Measurements from ENCODE around the gene CEP112.

CEP112 gene

DNA sequence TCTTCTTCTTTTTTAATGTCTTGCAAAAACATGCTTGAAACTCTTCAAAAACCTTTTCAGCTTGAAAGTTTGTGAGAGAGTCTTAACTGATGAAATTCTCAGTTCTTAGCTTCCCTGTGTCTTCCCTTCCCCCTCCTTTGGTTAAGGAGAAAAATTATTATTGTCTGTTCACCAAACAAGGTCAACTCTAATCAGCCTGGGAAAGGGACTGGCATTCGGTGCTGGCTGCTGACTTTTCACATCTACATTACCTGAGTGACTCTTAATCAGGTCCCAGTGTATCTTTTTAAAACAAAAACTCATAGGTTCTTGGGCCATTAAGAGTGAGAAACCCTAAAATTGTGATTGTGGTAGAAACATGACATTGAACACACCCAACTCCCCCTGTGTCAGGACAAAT, 591.4 kb downstream of the CEP112 start:
- ChIA-PET CTCF (interaction anchor here (1.0 kb wide), 1 partner anchor 43 kb away, joined by 4 read pairs; no protein-coding TSS in a partner anchor), POLR2A (no interaction called here)
- H3K4me3 ChIP-seq (ENCODE audit: low read depth, low read length): no peak overlapping the region
- DNase-seq (ENCODE audit: low read depth, low spot score): no peak
- TF ChIP-seq, protein P1, sequence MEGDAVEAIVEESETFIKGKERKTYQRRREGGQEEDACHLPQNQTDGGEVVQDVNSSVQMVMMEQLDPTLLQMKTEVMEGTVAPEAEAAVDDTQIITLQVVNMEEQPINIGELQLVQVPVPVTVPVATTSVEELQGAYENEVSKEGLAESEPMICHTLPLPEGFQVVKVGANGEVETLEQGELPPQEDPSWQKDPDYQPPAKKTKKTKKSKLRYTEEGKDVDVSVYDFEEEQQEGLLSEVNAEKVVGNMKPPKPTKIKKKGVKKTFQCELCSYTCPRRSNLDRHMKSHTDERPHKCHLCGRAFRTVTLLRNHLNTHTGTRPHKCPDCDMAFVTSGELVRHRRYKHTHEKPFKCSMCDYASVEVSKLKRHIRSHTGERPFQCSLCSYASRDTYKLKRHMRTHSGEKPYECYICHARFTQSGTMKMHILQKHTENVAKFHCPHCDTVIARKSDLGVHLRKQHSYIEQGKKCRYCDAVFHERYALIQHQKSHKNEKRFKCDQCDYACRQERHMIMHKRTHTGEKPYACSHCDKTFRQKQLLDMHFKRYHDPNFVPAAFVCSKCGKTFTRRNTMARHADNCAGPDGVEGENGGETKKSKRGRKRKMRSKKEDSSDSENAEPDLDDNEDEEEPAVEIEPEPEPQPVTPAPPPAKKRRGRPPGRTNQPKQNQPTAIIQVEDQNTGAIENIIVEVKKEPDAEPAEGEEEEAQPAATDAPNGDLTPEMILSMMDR (IDR thresholded peaks at IDR 0.05; ENCODE audit: insufficient read depth, low read length, missing control alignments): no peak

DNA sequence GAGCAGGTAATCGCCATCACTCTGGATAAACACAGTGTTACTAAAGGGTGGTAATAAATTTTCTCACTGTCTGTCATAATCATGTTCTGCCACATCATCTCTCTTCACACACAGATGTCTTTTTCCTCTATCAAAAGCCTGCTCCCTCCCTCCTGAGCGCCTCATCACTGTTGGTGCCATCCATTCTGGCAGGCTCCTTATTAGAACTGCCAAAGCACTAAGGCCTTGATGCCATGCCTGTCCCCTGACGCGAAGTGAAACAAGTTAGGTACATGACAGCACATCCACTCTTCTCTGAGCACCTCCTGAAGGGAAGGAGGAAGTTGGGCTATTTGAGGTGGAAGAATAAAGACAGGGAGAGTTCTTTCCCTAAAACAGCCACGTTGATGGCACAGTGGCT, 592.3 kb downstream of the CEP112 start:
- TF ChIP-seq, protein P1 (IDR thresholded peaks at IDR 0.05; ENCODE audit: insufficient read depth, low read length, missing control alignments): no peak
- ChIA-PET POLR2A (no interaction called here), CTCF (no interaction called here)
- H3K4me3 ChIP-seq (ENCODE audit: low read depth, low read length): no peak overlapping the region
- DNase-seq (ENCODE audit: low read depth, low spot score): no peak

DNA sequence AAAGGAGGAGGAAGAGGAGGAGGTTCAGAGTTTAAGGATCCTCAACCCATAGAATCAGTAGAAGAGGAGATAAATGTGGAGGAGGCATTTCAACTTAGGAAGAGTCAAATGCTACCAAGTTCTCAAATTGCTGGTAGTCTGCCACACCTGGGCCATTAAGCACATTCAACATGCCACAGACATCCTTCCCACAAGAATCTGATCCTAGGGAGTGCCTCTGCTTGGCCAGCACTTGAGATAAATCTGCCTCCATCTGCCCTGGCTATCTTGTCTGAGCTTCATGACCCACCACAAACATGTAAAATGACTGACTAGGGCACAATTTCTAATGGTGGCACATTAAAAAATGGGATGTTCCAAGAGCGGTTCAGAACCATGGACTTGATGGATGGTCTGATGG, 593.2 kb downstream of the CEP112 start:
- CTCF ChIA-PET: no interaction called here
- POLR2A ChIA-PET: no interaction called here
- H3K4me3 ChIP-seq (ENCODE audit: low read depth, low read length): no peak overlapping the region
- no peak for DNase-seq (ENCODE audit: low read depth, low spot score)
- TF ChIP-seq, protein P1 (IDR thresholded peaks at IDR 0.05; ENCODE audit: insufficient read depth, low read length, missing control alignments): no peak

DNA sequence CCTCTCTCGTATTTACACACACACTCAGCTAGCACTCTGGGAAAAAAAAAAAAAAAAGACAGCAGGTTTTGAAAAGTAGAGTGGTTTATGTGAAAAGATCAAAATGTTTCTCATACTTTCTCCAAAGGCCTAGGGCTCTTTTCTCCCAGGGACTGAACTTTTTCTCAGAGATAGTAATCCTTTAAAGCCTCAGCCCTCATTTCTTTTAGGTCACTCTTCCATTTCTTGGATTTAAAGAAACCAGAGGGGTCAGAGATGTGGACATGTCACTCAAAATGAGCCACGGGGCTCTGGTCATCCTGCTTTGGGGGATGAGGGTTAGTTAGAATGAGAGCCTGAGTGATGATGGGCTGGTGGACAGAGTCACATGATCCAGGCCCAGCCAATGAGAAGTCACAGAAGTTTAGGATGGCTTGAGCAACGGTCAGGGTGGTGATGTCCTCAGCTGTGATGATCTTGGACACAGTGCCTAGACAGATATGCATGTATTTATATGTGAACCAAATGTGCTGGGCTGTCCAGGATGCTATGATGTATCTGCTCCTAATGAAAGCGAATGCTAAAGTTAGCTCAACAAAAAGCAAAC, 596.8 kb downstream of the CEP112 start:
- CTCF ChIA-PET: interaction anchor here (1.0 kb wide), 1 partner anchor 10 kb away, joined by 3 read pairs; no protein-coding TSS in a partner anchor
- TF ChIP-seq, protein P1 (IDR thresholded peaks at IDR 0.05; ENCODE audit: insufficient read depth, low read length, missing control alignments): no peak
- no peak for DNase-seq (ENCODE audit: low read depth, low spot score)
- H3K4me3 ChIP-seq (ENCODE audit: low read depth, low read length): no peak overlapping the region
- POLR2A ChIA-PET: no interaction called here

DNA sequence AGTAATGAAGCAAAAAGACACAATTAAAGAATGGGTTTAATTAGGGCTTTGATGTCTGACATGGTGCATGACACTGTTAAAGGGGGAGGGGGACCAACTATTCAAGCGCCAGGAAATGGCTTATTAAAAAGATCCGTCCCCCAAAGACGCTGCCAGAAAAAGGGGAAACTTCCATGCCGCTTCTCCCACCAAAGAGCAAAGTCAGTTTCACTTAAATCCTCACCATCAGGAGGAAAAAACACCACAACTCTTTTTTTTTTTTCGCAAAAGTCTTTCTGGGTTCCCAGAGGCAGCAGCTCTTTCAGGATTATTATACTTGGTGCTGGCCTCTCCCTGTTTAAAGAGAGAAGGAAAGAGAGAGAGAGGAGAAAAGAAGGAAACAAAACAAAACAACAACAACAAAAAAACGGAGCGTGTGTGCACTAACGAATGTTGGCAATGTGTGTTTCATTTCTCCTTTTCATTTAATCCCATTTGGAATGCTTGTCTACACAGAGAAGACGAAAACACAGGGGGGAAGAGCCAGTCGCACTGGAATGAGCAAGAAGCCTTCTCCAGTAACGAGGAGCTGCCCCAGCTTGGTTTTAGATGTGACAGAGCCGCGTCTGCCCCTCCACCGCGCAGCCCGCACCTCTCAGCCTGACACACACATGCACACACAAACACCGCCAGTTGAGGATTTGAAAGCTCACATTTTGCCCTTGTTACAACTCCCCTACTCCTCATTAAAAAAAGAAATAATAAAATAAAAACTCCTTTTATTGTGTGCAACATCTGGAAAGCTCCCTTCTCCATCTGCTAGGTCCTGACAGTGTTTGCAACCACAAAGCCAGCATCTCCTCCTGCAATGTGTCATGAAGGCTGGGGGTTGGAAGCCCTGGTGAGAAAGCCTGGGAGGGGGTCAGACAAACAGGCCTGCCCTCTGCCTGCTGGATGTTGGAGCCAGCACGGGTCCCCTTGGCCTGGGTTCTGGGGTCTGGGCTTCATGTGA, 597.8 kb downstream of the CEP112 start:
- POLR2A ChIA-PET: no interaction called here
- TF ChIP-seq, protein P1 (IDR thresholded peaks at IDR 0.05; ENCODE audit: insufficient read depth, low read length, missing control alignments): no peak
- DNase-seq (ENCODE audit: low read depth, low spot score): no peak
- H3K4me3 ChIP-seq (ENCODE audit: low read depth, low read length): peak overlapping the region; percentile 43
- CTCF ChIA-PET: interaction anchor here (1.0 to 1.3 kb wide), 3 partner anchors 11 to 38 kb away, joined by 3 read pairs; no protein-coding TSS in a partner anchor
